Measurements from ENCODE around the gene GOLGA6C. TPM values are rescaled to one million over a fixed set of nuclear protein-coding genes. Genes with fewer than 3 reads are reported as not detected.
"Not testable (repeated sequence)": the region's sequence is repeated elsewhere in the genome, so short reads cannot be mapped to it uniquely, and the experiment has no call there.

GOLGA6C gene
- total RNA-seq, 4 donors from 2014 or later = 0.17 to 0.41 TPM; not detected in 2

- Histone ChIP-seq H3K27me3 (no peaks in the 10 kb centered on the region), H3K27ac (no peak overlapping the region), H3K4me1 (no peaks in the 10 kb centered on the region), H3K36me3 (no peaks in the 10 kb centered on the region), H3K9me3 (no peaks in the 10 kb centered on the region), H3K4me3 (no peak overlapping the region)
- TF ChIP-seq CTCF (IDR thresholded peaks at IDR 0.05 in 4 of 5, conservative IDR thresholded peaks at IDR 0.05 in 1 of 5) (no peak), POLR2A (IDR thresholded peaks at IDR 0.05) (no peak)
- ATAC-seq (no peak), DNase-seq (no peak)
- in situ Hi-C loops (cut with MboI; ENCODE audit: low sequenced_read_pairs in 4 of 4) (no loop called here), intact Hi-C loops (cut with DNase I; ENCODE audit: low total_unique reads) (no loop called here)
These were observed 43.6 kb upstream of the GOLGA6C start for GRCh38 chr15:75214293-75215096.

- DNase-seq (no peak), ATAC-seq (no peak)
- no peaks in the 10 kb centered on the region for H3K36me3 ChIP-seq
- no peak overlapping the region for H3K27ac ChIP-seq
- TF ChIP-seq CTCF (IDR thresholded peaks at IDR 0.05 in 4 of 5, conservative IDR thresholded peaks at IDR 0.05 in 1 of 5) (no peak), POLR2A (IDR thresholded peaks at IDR 0.05) (no peak)
- H3K4me1 ChIP-seq = no peaks in the 10 kb centered on the region
- H3K4me3 ChIP-seq = no peak overlapping the region
- intact Hi-C loops (cut with DNase I; ENCODE audit: low total_unique reads) (no loop called here), in situ Hi-C loops (cut with MboI; ENCODE audit: low sequenced_read_pairs in 4 of 4) (no loop called here)
- no peaks in the 10 kb centered on the region for H3K9me3 ChIP-seq
- H3K27me3 ChIP-seq = no peaks in the 10 kb centered on the region
These were observed 42.8 kb upstream of the GOLGA6C start for GRCh38 chr15:75215107-75216004.

- in situ Hi-C loops (cut with MboI; ENCODE audit: low sequenced_read_pairs in 4 of 4) = no loop called here
- H3K9me3 ChIP-seq = no peaks in the 10 kb centered on the region
- intact Hi-C loops (cut with DNase I; ENCODE audit: low total_unique reads) = no loop called here
- H3K27ac ChIP-seq = no peak overlapping the region
- no peaks in the 10 kb centered on the region for H3K36me3 ChIP-seq
- H3K4me1 ChIP-seq = no peaks in the 10 kb centered on the region
- ATAC-seq (no peak), DNase-seq (no peak)
- TF ChIP-seq POLR2A (IDR thresholded peaks at IDR 0.05) = no peak
- no peaks in the 10 kb centered on the region for H3K27me3 ChIP-seq
- H3K4me3 ChIP-seq = no peak overlapping the region
These were observed 41.1 kb upstream of the GOLGA6C start for GRCh38 chr15:75217012-75217411.

GRCh38 chr15:75217574-75217973 lies 40.6 kb upstream of the GOLGA6C start:
- H3K36me3 ChIP-seq; H3K27me3 ChIP-seq; H3K4me1 ChIP-seq; ATAC-seq; H3K27ac ChIP-seq; in situ Hi-C loops (cut with MboI; ENCODE audit: low sequenced_read_pairs in 4 of 4); intact Hi-C loops (cut with DNase I; ENCODE audit: low total_unique reads); H3K4me3 ChIP-seq; H3K9me3 ChIP-seq; DNase-seq: not testable (repeated sequence)

- H3K27me3 ChIP-seq; intact Hi-C loops (cut with DNase I; ENCODE audit: low total_unique reads); in situ Hi-C loops (cut with MboI; ENCODE audit: low sequenced_read_pairs in 4 of 4); H3K27ac ChIP-seq; ATAC-seq; H3K36me3 ChIP-seq; H3K4me3 ChIP-seq; H3K9me3 ChIP-seq; DNase-seq; H3K4me1 ChIP-seq: not testable (repeated sequence)
These were observed 38.6 kb upstream of the GOLGA6C start for GRCh38 chr15:75219507-75219929.

GRCh38 chr15:75223688-75224087 lies 34.4 kb upstream of the GOLGA6C start:
- Histone ChIP-seq H3K9me3 (no peaks in the 10 kb centered on the region), H3K27me3 (no peaks in the 10 kb centered on the region), H3K4me3 (no peak overlapping the region), H3K36me3 (no peaks in the 10 kb centered on the region), H3K4me1 (no peaks in the 10 kb centered on the region), H3K27ac (no peak overlapping the region)
- in situ Hi-C loops (cut with MboI; ENCODE audit: low sequenced_read_pairs in 4 of 4) (no loop called here), intact Hi-C loops (cut with DNase I; ENCODE audit: low total_unique reads) (no loop called here)
- TF ChIP-seq POLR2A (IDR thresholded peaks at IDR 0.05) = no peak
- no peak for TF ChIP-seq CTCF (IDR thresholded peaks at IDR 0.05 in 4 of 5, conservative IDR thresholded peaks at IDR 0.05 in 1 of 5)
- no peak for DNase-seq
- no peak for ATAC-seq

Measured in gastrocnemius medialis (tissue), 4 donors.